K562 (cell line): ENCODE measurements around the gene RALGAPB. TPM values are rescaled to one million over a fixed set of nuclear protein-coding genes. Genes with fewer than 3 reads are reported as not detected.

Experiments
- ATF4 ChIP-seq: fragments of 450-650 bp; formaldehyde crosslinking; IDR thresholded peaks from 2 replicates; pipeline ENCODE4 v1.4.0; 2022; ENCODE audit warnings: mild to moderate bottlenecking, moderate library complexity
- BRCA1 ChIP-seq, 2 experiments: fragments of 450-650 bp in 1 of 2; sonication (generic) in 1 of 2; formaldehyde crosslinking in 1 of 2; IDR thresholded peaks; 2 replicates each; pipeline versions ENCODE4 v1.5.0 to v1.6.1; 2017 to 2020; ENCODE audit warnings: mild to moderate bottlenecking in 1 of 2, missing genetic modification reagents in 1 of 2
- ESRRA ChIP-seq: fragments of 450-650 bp; IDR thresholded peaks from 2 replicates; pipeline ENCODE4 v1.6.1; 2014; ENCODE audit warnings: low read depth, mild to moderate bottlenecking, moderate library complexity, borderline replicate concordance
- ID3 ChIP-seq, 2 experiments: fragments of 250-450 bp in 1 of 2; fragments of 450-650 bp in 1 of 2; sonication (Bioruptor Pico) in 1 of 2; IDR thresholded peaks; 2 replicates each; pipeline versions ENCODE4 v1.6.1 to v1.8.0; 2016 to 2021; ENCODE audit warnings: mild to moderate bottlenecking in 2 of 2, moderate library complexity in 2 of 2, missing compliant biosample characterization in 1 of 2, missing genetic modification characterization in 1 of 2
- KLF1 ChIP-seq: fragments of 450-650 bp; IDR thresholded peaks from 2 replicates; pipeline ENCODE4 v1.6.1; 2016; ENCODE audit warnings: missing genetic modification characterization, missing compliant biosample characterization
- SFPQ ChIP-seq: fragments of 200-400 bp; formaldehyde crosslinking; IDR thresholded peaks from 2 replicates; pipeline ENCODE4 v1.6.1; 2017; ENCODE audit warnings: mild to moderate bottlenecking, low read depth, low read length, moderate library complexity
- SMAD1 ChIP-seq: fragments of 150-350 bp; IDR thresholded peaks from 2 replicates; pipeline ENCODE4 v1.6.1; 2014; ENCODE audit warnings: low read length, low read depth; ENCODE audit not compliant: partially characterized antibody
- ZNF140 ChIP-seq: fragments of 250-450 bp; sonication (Bioruptor Pico); IDR thresholded peaks from 2 replicates; pipeline ENCODE4 v1.8.0; 2021; ENCODE audit warnings: moderate library complexity, mild to moderate bottlenecking, inconsistent platforms
- ZNF512 ChIP-seq: IDR thresholded peaks from 2 replicates; pipeline ENCODE4 v1.6.1; 2016; ENCODE audit warnings: missing genetic modification characterization, missing compliant biosample characterization
- ZNF561 ChIP-seq: fragments of 450-650 bp; formaldehyde crosslinking; conservative IDR thresholded peaks from 2 replicates; pipeline ENCODE4 v1.4.0; 2020; ENCODE audit warnings: mild to moderate bottlenecking, moderate library complexity
- ZNF668 ChIP-seq: fragments of 250-450 bp; sonication (Bioruptor Pico); IDR thresholded peaks from 2 replicates; pipeline ENCODE4 v1.8.0; 2022; ENCODE audit warnings: mild to moderate bottlenecking, inconsistent platforms
- polyA plus RNA-seq, 8 experiments: library from polyadenylated mRNA; depleted of rRNA in 4 of 8; stranded (reverse) in 5 of 8; unstranded in 3 of 8; fragments of >200 nt; fragmentation: Nextera tagmentation in 2 of 8; fragmentation: Illumina TruSeq in 1 of 8; extraction: Ambion mirVana in 2 of 8; extraction: Trizol in 1 of 8; gene quantifications; 2 replicates each; pipeline versions ENCODE4 v1.2.1 to v1.2.3, GENCODE V29; 2011 to 2014; ENCODE audit warnings: inconsistent platforms in 1 of 8, missing spikeins in 1 of 8
- total RNA-seq, 7 experiments: library from RNA; depleted of rRNA in 6 of 7; stranded (reverse); fragments of >200 nt in 6 of 7; fragmentation: Illumina TruSeq in 2 of 7; extraction: Trizol in 2 of 7; gene quantifications; 2 replicates each; pipeline versions ENCODE4 v1.2.1 to v1.2.3, GENCODE V29; 2011 to 2021; ENCODE audit warnings: low replicate concordance in 1 of 7
- TF ChIP-seq, protein P1 (sequence below), 3 experiments: fragments of 200-800 bp in 1 of 3; sonication (Bioruptor generic) in 1 of 3; sonication (generic) in 1 of 3; formaldehyde crosslinking in 1 of 3; IDR thresholded peaks; 2 replicates each; pipeline versions ENCODE4 v1.6.1 to v1.8.0; 2016 to 2022; ENCODE audit warnings: mild to moderate bottlenecking in 2 of 3, missing compliant biosample characterization in 2 of 3, missing genetic modification characterization in 2 of 3, missing genetic modification reagents in 1 of 3
- TF ChIP-seq, protein P2 (sequence below): sonication (generic); formaldehyde crosslinking; IDR thresholded peaks from 2 replicates; pipeline ENCODE4 v1.8.1; 2023; ENCODE audit warnings: missing genetic modification reagents, mild to moderate bottlenecking, borderline replicate concordance

RALGAPB gene
- total and polyA plus RNA-seq, 9 of the 15 experiments (the other 6 are each of a cell fraction or from before 2014, with no cell fraction given), result 4.3 to 25.6 (median 13.6) TPM

GRCh38 chr20:38446441-38447209, 26.0 kb upstream of the RALGAPB start (continued):
- TF ChIP-seq SFPQ (no peak), SMAD1 (peak; percentile 68), ZNF561 (no peak), ID3 (CRISPR knock-in tag; IDR thresholded peaks at IDR 0.05) (no peak), ID3 (tag; IDR thresholded peaks at IDR 0.05) (peak; percentile 68; the same call in 1 of the 2 replicates), ZNF668 (CRISPR knock-in tag) (no peak), KLF1 (tag) (peak; percentile 90), ESRRA (peak; percentile 85), ZNF512 (tag) (no peak), ATF4 (CRISPR knock-in tag) (no peak), ZNF140 (CRISPR knock-in tag) (no peak), BRCA1 (IDR thresholded peaks at IDR 0.05) (no peak), BRCA1 (CRISPR knock-in tag; IDR thresholded peaks at IDR 0.05) (no peak)
- TF ChIP-seq, protein P1, sequence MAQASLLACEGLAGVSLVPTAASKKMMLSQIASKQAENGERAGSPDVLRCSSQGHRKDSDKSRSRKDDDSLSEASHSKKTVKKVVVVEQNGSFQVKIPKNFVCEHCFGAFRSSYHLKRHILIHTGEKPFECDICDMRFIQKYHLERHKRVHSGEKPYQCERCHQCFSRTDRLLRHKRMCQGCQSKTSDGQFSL (CRISPR knock-in tag; IDR thresholded peaks at IDR 0.05), result peak; percentile 50; the same call in 1 of the 2 replicates
- TF ChIP-seq, protein P1 (tag; IDR thresholded peaks at IDR 0.05), result no peak
- TF ChIP-seq, protein P2, sequence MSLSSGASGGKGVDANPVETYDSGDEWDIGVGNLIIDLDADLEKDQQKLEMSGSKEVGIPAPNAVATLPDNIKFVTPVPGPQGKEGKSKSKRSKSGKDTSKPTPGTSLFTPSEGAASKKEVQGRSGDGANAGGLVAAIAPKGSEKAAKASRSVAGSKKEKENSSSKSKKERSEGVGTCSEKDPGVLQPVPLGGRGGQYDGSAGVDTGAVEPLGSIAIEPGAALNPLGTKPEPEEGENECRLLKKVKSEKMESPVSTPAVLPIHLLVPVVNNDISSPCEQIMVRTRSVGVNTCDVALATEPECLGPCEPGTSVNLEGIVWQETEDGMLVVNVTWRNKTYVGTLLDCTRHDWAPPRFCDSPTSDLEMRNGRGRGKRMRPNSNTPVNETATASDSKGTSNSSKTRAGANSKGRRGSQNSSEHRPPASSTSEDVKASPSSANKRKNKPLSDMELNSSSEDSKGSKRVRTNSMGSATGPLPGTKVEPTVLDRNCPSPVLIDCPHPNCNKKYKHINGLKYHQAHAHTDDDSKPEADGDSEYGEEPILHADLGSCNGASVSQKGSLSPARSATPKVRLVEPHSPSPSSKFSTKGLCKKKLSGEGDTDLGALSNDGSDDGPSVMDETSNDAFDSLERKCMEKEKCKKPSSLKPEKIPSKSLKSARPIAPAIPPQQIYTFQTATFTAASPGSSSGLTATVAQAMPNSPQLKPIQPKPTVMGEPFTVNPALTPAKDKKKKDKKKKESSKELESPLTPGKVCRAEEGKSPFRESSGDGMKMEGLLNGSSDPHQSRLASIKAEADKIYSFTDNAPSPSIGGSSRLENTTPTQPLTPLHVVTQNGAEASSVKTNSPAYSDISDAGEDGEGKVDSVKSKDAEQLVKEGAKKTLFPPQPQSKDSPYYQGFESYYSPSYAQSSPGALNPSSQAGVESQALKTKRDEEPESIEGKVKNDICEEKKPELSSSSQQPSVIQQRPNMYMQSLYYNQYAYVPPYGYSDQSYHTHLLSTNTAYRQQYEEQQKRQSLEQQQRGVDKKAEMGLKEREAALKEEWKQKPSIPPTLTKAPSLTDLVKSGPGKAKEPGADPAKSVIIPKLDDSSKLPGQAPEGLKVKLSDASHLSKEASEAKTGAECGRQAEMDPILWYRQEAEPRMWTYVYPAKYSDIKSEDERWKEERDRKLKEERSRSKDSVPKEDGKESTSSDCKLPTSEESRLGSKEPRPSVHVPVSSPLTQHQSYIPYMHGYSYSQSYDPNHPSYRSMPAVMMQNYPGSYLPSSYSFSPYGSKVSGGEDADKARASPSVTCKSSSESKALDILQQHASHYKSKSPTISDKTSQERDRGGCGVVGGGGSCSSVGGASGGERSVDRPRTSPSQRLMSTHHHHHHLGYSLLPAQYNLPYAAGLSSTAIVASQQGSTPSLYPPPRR (CRISPR knock-in tag), result no peak
